Sigmoid colon (tissue), 7 donors: ENCODE data around the gene FSTL3. TPM values are rescaled to one million over a fixed set of nuclear protein-coding genes. Genes with fewer than 3 reads are reported as not detected.
"Not testable (repeated sequence)": the region's sequence is repeated elsewhere in the genome, so short reads cannot be mapped to it uniquely, and the experiment has no call there.

ENCODE experiments used
- DNase-seq: peaks from one replicate; pipeline ENCODE4 v3.0.0-alpha.2; 2019
- H3K27ac ChIP-seq, 4 donors: fragments of 200-600 bp; sonication (generic); one replicate each; pipeline ENCODE4 v1.5.1; 2016 to 2019; ENCODE audit warnings: mild to moderate bottlenecking in 1 of 4
- H3K27me3 ChIP-seq, 3 donors: fragments of 200-600 bp; sonication (generic); one replicate each; pipeline ENCODE4 v1.5.1; 2019; ENCODE audit warnings: mild to moderate bottlenecking in 1 of 3
- H3K36me3 ChIP-seq, 4 donors: fragments of 200-600 bp; sonication (generic); one replicate each; pipeline ENCODE4 v1.5.1; 2016 to 2019
- H3K4me1 ChIP-seq, 4 donors: fragments of 200-600 bp; sonication (generic); one replicate each; pipeline ENCODE4 v1.5.1; 2017 to 2019
- H3K4me3 ChIP-seq, 4 donors: fragments of 200-600 bp; sonication (generic); one replicate each; pipeline ENCODE4 v1.5.1; 2017 to 2019; ENCODE audit warnings: mild to moderate bottlenecking in 2 of 4, moderate library complexity in 1 of 4
- H3K9me3 ChIP-seq, 4 donors: fragments of 200-600 bp in 3 of 4; sonication (generic) in 3 of 4; one replicate each; pipeline versions ENCODE4 v1.5.1 to v1.6.1; 2013 to 2019
- EP300 ChIP-seq, 4 donors: sonication (generic); formaldehyde crosslinking; IDR thresholded peaks; one replicate each; pipeline ENCODE4 v1.6.1; 2017; ENCODE audit warnings: antibody characterized with exemption in 4 of 4
- POLR2A ChIP-seq, 2 donors: fragments of 450-650 bp; IDR thresholded peaks; one replicate each; pipeline ENCODE4 v1.6.1; 2016; ENCODE audit warnings: antibody characterized with exemption in 2 of 2, mild to moderate bottlenecking in 2 of 2, moderate library complexity in 2 of 2
- POLR2AphosphoS5 ChIP-seq, 4 donors: sonication (generic); formaldehyde crosslinking; IDR thresholded peaks; one replicate each; pipeline ENCODE4 v1.6.1; 2017; ENCODE audit warnings: antibody characterized with exemption in 4 of 4
- WGBS, 2 donors: extraction: QIAGEN DNeasy Blood & Tissue Kit; methylation state at CpG; one replicate each; pipeline ENCODE4 v1.1.7; 2013; 5-methylcytosine and 5-hydroxymethylcytosine counted together
- intact Hi-C: fragments of 100-400 bp; cut with DNase I; formaldehyde crosslinking; loops from one replicate; pipeline ENCODE4 v1.15.1; 2023
- polyA plus RNA-seq, 3 donors: library from polyadenylated mRNA; stranded (reverse); fragments of 200-250 nt; gene quantifications; one replicate each; pipeline ENCODE4 v1.2.3, GENCODE V29; 2013
- total RNA-seq, 4 donors: library from RNA; depleted of rRNA; stranded (reverse); fragments of >200 nt; gene quantifications; one replicate each; pipeline ENCODE4 v1.1.0, GENCODE V29; 2016
- TF ChIP-seq, protein P1 (sequence below), 4 experiments: fragments of 450-650 bp in 3 of 4; fragments of 200-600 bp in 1 of 4; IDR thresholded peaks; one replicate each; pipeline ENCODE4 v1.5.1; 2016 to 2019; ENCODE audit warnings: antibody characterized with exemption in 4 of 4, mild to moderate bottlenecking in 3 of 4, moderate library complexity in 2 of 4
- donor health status: healthy with polysubstance abuse.
- donor health status: Bipolar disorder and iron deficiency.
- donor health status: healthy.

The FSTL3 gene
- total RNA-seq (100 to 1,000 TPM in 2 of 4 donors, 10 to 100 TPM in 2; 35.7 to 118 (median 107) TPM), polyA plus RNA-seq (10 to 100 TPM in 1 of 3 donors, 1 to 10 TPM in 2; 1.6 to 17.8 (median 6.0) TPM)

DNA sequence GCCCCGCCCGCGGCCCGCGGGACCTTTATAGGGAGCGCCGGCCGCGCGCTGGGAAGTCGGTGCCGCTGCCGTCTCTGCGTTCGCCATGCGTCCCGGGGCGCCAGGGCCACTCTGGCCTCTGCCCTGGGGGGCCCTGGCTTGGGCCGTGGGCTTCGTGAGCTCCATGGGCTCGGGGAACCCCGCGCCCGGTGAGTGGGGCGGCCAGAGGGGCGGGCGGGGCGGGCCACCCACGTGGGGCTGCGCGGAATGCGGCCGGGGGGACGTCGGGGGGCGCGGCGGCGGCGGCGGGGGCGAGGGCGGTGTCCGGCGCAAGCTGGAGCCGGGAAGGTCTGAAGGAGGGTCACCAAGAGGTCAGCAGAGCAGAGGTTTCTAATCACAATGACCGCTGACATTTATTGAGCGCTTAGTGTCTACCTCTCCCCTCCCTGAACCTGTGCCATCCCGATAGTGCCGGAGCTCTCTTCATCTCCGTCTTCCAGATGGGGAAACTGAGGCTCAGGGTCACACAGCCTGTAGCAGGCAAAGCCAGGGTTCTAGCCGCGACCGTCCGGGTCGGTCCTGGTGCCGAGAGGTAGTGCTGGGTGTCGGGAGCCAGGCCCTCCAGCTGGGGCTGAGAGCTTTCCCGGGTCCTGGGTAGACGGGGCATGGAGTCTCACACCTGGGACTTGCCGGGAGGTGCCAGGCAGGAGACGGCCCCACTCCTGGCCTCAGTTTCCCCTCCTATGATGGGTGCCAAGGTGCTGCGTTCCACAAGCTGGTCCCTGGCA, at the start of gene FSTL3:
TSS of gene FSTL3 (plus strand) at position 54 of the 767 bp plus-strand sequence. CDS start at position 86, 32 bp downstream.
- Histone ChIP-seq H3K9me3 (no peaks in the 10 kb centered on the region), H3K27ac (peak within 1 kb of the TSS; percentile 87 to 100 (median 98)), H3K4me1 (peaks cover 0 to 50% (median 44%) of the 10 kb centered on the region in 4 donors), H3K4me3 (peak within 1 kb of the TSS; percentile 42 to 80 (median 59)), H3K27me3 (no peaks in the 10 kb centered on the region), H3K36me3 (peaks cover 0 to 2% (median 0%) of the 10 kb centered on the region in 4 donors)
- 3 to 10% methylated on average over 63 of the region's 63 CpGs for WGBS, 2 donors
- no peak for DNase-seq
- TF ChIP-seq POLR2AphosphoS5 (IDR thresholded peaks at IDR 0.05) (peak; percentile 82 to 90 (median 88)), POLR2A (IDR thresholded peaks at IDR 0.05) (peak in 1 of 2 donors; percentile 15), EP300 (IDR thresholded peaks at IDR 0.05) (no peak)
- TF ChIP-seq, protein P1, sequence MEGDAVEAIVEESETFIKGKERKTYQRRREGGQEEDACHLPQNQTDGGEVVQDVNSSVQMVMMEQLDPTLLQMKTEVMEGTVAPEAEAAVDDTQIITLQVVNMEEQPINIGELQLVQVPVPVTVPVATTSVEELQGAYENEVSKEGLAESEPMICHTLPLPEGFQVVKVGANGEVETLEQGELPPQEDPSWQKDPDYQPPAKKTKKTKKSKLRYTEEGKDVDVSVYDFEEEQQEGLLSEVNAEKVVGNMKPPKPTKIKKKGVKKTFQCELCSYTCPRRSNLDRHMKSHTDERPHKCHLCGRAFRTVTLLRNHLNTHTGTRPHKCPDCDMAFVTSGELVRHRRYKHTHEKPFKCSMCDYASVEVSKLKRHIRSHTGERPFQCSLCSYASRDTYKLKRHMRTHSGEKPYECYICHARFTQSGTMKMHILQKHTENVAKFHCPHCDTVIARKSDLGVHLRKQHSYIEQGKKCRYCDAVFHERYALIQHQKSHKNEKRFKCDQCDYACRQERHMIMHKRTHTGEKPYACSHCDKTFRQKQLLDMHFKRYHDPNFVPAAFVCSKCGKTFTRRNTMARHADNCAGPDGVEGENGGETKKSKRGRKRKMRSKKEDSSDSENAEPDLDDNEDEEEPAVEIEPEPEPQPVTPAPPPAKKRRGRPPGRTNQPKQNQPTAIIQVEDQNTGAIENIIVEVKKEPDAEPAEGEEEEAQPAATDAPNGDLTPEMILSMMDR (IDR thresholded peaks at IDR 0.05), result no peak
- intact Hi-C loops, result loop anchor here (5.0 kb wide), 1 partner anchor 426 kb away; the partner anchor contains the start of gene GPX4

GRCh38 chr19:626566-626965, 49.6 kb upstream of the FSTL3 start:
- H3K27me3 ChIP-seq, H3K9me3 ChIP-seq, intact Hi-C loops, H3K4me1 ChIP-seq, H3K4me3 ChIP-seq, H3K27ac ChIP-seq, DNase-seq: not testable (repeated sequence)
- WGBS, 2 donors, result 94 to 95% methylated on average over 7 of the region's 7 CpGs
- H3K36me3 ChIP-seq, result peaks cover 6 to 71% (median 14%) of the 10 kb centered on the region in 4 donors

DNA sequence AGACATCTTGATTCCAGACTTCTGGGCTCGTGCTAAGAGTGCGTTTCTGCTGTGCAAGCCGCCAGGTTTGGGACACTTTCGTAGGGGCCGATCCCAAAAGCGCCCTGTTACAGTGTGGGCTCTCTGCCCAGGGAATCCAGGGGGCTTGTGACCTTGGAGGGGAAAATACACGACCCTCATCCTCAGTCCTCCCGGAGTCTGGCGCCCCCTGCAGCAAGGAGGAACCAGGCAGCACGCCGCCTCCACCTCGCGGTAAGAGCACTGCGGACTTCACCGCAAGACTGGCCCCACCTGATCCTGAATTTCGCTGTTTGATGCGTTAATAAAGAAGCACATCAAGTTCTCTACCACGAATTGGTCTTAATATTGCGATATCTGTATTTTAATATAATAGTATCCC, 48.0 kb upstream of the FSTL3 start:
- no peak overlapping the region for H3K27ac ChIP-seq
- H3K4me1 ChIP-seq, result peaks cover 0 to 15% (median 14%) of the 10 kb centered on the region in 4 donors
- TF ChIP-seq POLR2A (IDR thresholded peaks at IDR 0.05), result no peak
- TF ChIP-seq, protein P1 (IDR thresholded peaks at IDR 0.05), result peak in 1 of 4 experiments; percentile 18
- DNase-seq, result no peak
- peaks cover 0 to 55% (median 3%) of the 10 kb centered on the region in 4 donors for H3K36me3 ChIP-seq
- WGBS, 2 donors, result 92 to 93% methylated on average over 19 of the region's 19 CpGs
- H3K27me3 ChIP-seq, result no peaks in the 10 kb centered on the region
- H3K9me3 ChIP-seq, result no peaks in the 10 kb centered on the region
- intact Hi-C loops, result no loop called here
- no peak overlapping the region for H3K4me3 ChIP-seq

- Histone ChIP-seq H3K36me3 (peaks cover 0 to 41% (median 3%) of the 10 kb centered on the region in 4 donors), H3K4me1 (peaks cover 0 to 24% (median 20%) of the 10 kb centered on the region in 4 donors)
- intact Hi-C loops, H3K27ac ChIP-seq, H3K27me3 ChIP-seq, DNase-seq, H3K9me3 ChIP-seq, H3K4me3 ChIP-seq: not testable (repeated sequence)
- WGBS, 2 donors, result 83 to 84% methylated on average over 25 of the region's 25 CpGs
Observed at GRCh38 chr19:629515-629914, 46.7 kb upstream of the FSTL3 start.

GRCh38 chr19:629961-630714, 46.1 kb upstream of the FSTL3 start:
- H3K4me3 ChIP-seq, result no peak overlapping the region
- WGBS, 2 donors, result 94 to 97% methylated on average over 30 of the region's 30 CpGs
- peaks cover 0 to 35% (median 2%) of the 10 kb centered on the region in 4 donors for H3K36me3 ChIP-seq
- intact Hi-C loops, result loop anchor here (5.0 kb wide), 1 partner anchor 53 kb away; no protein-coding TSS in a partner anchor
- TF ChIP-seq POLR2A (IDR thresholded peaks at IDR 0.05), result no peak
- TF ChIP-seq, protein P1 (IDR thresholded peaks at IDR 0.05), result no peak
- no peak for DNase-seq
- H3K9me3 ChIP-seq, result no peaks in the 10 kb centered on the region
- H3K4me1 ChIP-seq, result peaks cover 0 to 30% (median 23%) of the 10 kb centered on the region in 4 donors
- no peak overlapping the region for H3K27ac ChIP-seq
- no peaks in the 10 kb centered on the region for H3K27me3 ChIP-seq
